SKM-1 treated with dmso at 0.1 percent for 144 hours (cell line): ENCODE data around the gene FBXO31.

Experiments
- DNase-seq: peaks from one replicate; lab custom pipeline; 2025; ENCODE audit not compliant: unreplicated experiment; lab: John Stamatoyannopoulos, UW

Gene FBXO31

DNA sequence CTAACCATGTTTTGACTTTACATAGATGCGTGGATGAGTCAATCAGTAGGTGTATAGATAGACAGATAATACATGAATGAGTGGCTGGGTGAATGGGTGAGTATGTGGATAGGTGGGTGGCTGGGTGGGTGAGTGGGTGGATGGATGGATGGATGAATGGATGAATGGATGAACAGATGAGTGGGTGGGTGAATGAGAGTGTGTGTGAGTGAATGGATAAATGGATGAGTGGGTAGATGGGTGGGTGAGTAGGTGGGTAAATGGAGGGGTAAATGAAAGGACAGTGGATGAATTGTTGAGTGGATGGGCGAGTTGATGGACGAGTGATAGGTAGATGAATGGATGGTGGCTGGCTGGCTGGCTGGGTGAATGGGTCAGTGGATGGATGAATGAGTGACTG lies 89.6 kb downstream of the FBXO31 start:
- DNase-seq: no peak

DNA sequence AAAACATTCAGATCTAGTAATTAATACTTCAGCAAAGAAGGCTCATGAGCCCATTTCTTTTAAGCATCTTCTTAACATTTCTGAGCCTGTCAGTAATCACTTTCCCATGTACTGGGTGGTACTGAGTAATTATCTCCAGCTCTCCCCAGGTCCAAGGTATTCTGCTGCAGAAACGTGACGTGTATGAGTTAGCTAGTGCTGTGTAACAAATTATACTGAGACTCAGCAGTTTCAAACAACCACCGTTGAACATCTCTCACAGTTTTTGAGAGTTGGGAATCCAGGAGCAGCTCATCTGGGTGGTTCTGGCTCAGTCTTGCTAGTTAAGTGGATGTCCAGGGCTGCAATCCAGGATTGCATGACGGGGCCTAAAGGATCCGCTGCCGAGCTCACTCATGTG lies 91.6 kb downstream of the FBXO31 start:
- no peak for DNase-seq

DNA sequence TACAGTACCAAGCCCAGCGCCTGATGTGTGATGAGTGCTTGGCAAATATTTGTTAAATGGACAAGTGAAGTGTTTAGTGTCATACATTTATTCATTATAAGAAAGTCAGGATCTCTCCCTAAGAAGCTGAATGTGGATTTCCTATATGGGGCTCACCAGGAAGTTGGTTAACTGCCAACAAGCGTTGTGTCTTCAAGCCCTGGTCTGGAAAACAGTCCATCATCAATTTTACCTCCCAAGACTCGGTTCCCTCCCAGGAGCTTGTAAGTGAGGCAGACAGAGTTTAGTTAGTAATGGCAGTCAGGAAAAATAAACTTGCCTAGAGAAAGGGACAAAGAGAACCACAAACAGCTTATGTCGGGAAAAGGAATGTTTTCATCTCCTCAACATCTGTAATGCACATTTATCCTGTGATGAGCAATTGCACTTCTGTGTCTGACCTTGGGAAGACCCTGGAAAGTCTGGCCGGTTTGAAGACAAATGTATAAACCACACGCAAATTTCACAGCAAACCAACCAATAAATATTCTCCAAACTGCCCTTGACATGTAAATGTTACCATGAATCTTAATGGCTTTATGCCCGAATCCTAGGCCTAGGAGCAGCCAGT lies 94.7 kb downstream of the FBXO31 start:
- DNase-seq: no peak

DNA sequence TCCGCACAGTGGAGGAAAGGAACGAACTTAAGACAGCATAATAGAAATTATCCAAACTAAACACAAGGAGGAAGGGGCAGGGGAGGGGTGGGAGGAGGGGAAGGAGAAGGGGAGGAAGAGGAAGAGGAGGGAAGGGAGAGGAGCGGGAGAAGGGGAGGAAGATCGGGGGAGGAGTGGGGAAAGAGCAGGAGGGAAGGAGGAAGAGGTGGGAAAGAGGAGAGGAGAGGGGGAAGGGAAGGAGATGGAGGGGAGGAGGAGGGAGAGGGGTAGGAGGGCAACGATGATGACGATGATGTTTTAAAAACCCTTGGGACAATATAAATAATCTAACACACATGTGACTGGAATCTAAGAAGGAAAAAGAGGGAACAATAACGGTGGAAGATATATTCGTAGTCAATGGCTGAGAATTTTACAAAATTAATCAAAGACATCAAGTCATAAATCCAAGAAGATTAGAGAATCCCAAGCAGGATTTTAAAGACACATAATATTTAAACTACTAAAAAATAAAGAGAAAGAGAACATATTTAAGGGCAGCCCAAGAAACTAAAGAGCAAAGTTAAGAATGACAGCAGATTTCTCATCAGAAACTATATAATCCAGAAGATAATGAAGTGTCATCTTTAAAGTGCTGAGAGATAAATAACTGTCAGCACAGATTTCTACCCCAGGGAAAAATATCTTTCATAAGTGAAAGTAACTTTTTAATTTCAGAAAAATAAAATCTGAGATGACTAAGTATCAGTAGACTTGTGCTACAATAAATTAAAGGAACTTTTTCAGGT lies 96.5 kb downstream of the FBXO31 start:
- no peak for DNase-seq

DNA sequence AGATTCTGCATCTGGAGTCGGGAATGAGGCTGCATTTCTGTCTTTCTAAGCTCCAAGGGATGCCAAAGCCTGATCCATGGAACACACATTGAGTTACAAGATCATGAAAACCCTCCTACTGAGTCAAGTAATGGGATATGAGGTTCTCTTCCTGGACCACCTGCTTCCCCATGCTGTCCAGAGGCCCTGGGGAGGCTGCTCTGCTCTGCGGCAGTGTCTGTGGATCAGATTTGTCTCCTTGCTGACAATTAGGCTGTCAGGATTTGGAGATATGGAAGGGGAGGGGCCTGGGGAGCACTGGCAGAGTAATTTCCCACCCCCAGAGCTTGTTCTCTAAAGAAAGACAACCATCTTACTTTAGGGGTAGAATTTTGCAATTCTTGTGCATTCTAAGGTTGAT lies 99.4 kb downstream of the FBXO31 start:
- no peak for DNase-seq

DNA sequence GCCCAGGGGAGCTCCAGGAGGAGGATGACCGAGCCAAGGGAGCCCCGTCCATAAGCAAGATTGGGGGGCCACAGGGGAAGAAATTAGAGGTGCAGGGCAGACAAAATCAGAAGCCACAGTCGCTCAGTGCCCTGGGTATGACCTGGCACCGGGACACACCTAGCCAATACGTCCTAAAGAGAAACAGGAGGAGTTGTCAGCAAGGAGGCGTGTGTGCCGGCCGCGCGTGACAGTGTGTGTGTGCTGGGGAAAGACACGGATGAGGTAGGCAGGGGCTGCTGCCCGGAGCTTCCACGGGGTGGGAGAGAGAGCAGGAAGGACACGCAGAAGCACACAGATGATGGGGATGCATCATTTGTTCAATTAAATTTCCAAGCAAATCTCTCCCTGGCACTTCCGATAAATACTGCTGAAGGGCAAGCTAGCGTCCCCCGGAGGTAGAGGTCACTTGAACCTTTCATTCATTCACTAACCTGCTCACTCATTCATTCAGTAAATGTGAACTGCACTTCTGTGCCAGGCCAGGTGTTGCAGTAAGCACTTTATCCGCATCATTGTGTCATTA lies 104.4 kb downstream of the FBXO31 start:
- no peak for DNase-seq

DNA sequence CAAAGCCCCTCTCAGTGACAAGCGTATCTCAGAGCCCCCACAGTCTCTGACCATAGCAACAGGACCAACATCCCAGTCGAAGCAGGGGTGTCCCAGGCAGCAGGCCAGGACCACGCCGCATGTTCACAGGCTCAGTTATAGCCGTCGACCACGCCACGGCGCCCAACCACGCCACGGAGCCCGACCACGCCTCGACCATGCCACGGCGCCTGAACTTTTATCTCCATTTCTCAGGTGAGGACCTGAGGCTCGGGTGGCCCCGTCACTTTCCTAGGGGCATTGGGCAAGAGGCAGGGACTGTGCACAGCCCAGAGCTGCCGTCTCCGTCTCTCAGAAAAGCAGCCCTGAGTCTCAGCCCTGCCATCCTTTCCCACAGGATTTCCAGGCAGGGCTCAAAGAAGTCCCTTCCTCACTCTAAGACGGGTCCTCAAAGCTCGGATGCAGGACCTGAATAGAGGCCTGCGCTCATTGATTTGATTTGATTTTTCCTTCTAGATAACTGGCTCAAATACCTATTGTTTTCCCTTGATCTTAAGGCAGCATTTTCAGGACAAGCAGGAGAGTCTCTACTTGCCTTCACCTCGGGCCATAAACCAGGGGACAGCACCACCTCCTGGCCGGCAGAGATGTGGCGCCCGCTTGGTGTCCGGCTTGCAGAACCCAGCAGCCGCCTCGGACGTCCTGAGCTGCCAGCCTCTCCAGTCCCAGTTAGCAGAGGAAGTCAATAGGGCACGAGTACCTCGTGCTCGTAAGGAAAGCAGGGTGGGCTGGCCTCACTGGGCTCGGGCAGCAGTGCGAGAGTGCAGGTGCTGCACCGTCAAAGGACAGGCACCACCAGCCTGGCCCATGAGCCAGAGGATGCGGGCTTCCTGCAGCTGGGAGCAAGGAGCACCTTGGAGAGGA lies 105.1 kb downstream of the FBXO31 start:
- DNase-seq: peak; percentile 70
